Caco-2 (cell line): ENCODE measurements around the gene ANP32A. TPM values are rescaled to one million over a fixed set of nuclear protein-coding genes. Genes with fewer than 3 reads are reported as not detected.

ENCODE experiments used
- BruUV-seq: library from RNA; stranded (reverse); fragments of 400-500 nt; replicated peaks from 2 replicates; lab custom pipeline; 2021; lab: Mats Ljungman, UMichigan
- CTCF ChIA-PET: fragments of 300-600 bp; sonication (Branson Sonifier 250); formaldehyde crosslinking; loops from one replicate; lab custom pipeline; 2022; ENCODE audit warnings: antibody characterized with exemption; lab: Charles Lee
- POLR2A ChIA-PET: fragments of 300-600 bp; sonication (Branson Sonifier 250); formaldehyde crosslinking; loops from one replicate; lab custom pipeline; 2022; ENCODE audit warnings: antibody characterized with exemption; lab: Charles Lee
- DNase-seq, 2 experiments: peaks; one replicate each; pipeline versions ENCODE4 v3.0.0 to v3.0.0-alpha.2; 2020 to 2022
- H3K27me3 ChIP-seq: replicated peaks from 2 replicates; pipeline ENCODE4 v1.6.0; 2011; ENCODE audit warnings: low read length; ENCODE audit not compliant: control insufficient read depth, insufficient read depth
- H3K36me3 ChIP-seq: 2 replicates; pipeline ENCODE4 v1.5.1; 2011; ENCODE audit warnings: low read length; ENCODE audit not compliant: control insufficient read depth, insufficient read depth
- H3K4me1 ChIP-seq: fragments of 250-450 bp; sonication (Bioruptor Pico); 2 replicates; pipeline ENCODE4 v1.5.1; 2020; ENCODE audit warnings: mild to moderate bottlenecking
- H3K4me3 ChIP-seq: 2 replicates; pipeline ENCODE4 v1.5.1; 2011; ENCODE audit warnings: low read depth, mild to moderate bottlenecking, control low read depth, low read length
- H3K9me3 ChIP-seq: fragments of 250-450 bp; sonication (Bioruptor Pico); 2 replicates; pipeline ENCODE4 v1.5.1; 2020; ENCODE audit warnings: mild to moderate bottlenecking, moderate library complexity
- H3K27ac Mint-ChIP-seq: one replicate; pipeline ENCODE4 v1.8.0; 2022; ENCODE audit warnings: mixed read lengths; ENCODE audit not compliant: unreplicated experiment
- H3K27me3 Mint-ChIP-seq: one replicate; pipeline ENCODE4 v1.8.0; 2022; ENCODE audit warnings: mixed read lengths; ENCODE audit not compliant: insufficient read depth, unreplicated experiment
- H3K36me3 Mint-ChIP-seq: one replicate; pipeline ENCODE4 v1.8.0; 2022; ENCODE audit warnings: mild to moderate bottlenecking, mixed read lengths; ENCODE audit not compliant: insufficient read depth, unreplicated experiment
- H3K4me1 Mint-ChIP-seq: one replicate; pipeline ENCODE4 v1.8.0; 2022; ENCODE audit warnings: low read depth, mixed read lengths; ENCODE audit not compliant: unreplicated experiment
- H3K4me3 Mint-ChIP-seq: one replicate; pipeline ENCODE4 v1.8.0; 2022; ENCODE audit warnings: mild to moderate bottlenecking, moderate library complexity, mixed read lengths; ENCODE audit not compliant: unreplicated experiment
- H3K9me3 Mint-ChIP-seq: one replicate; pipeline ENCODE4 v1.8.0; 2022; ENCODE audit warnings: mixed read lengths; ENCODE audit not compliant: unreplicated experiment
- intact Hi-C: fragments of 100-400 bp; cut with micrococcal nuclease; formaldehyde crosslinking; loops from one replicate; pipeline ENCODE4 v1.10.0; 2022; ENCODE audit not compliant: unreplicated experiment
- total RNA-seq: library from RNA; stranded (reverse); gene quantifications from 2 replicates; pipeline ENCODE4 v1.2.3, GENCODE V29; 2022
- TF ChIP-seq, protein P1 (sequence below), 2 experiments: fragments of 200-600 bp in 1 of 2; IDR thresholded peaks; 1 replicate in 1 of 2; 2 replicates in 1 of 2; pipeline versions ENCODE4 v1.5.1 to v1.8.0; 2011 to 2022; ENCODE audit warnings: antibody characterized with exemption in 1 of 2, control low read depth in 1 of 2, inconsistent platforms in 1 of 2, low read depth in 1 of 2, low read length in 1 of 2, mild to moderate bottlenecking in 1 of 2, moderate library complexity in 1 of 2; ENCODE audit not compliant: insufficient read depth in 1 of 2, severe bottlenecking in 1 of 2, unreplicated experiment in 1 of 2

ANP32A gene
- total RNA-seq, 1 experiment from 2014 or later, result 169 TPM

DNA sequence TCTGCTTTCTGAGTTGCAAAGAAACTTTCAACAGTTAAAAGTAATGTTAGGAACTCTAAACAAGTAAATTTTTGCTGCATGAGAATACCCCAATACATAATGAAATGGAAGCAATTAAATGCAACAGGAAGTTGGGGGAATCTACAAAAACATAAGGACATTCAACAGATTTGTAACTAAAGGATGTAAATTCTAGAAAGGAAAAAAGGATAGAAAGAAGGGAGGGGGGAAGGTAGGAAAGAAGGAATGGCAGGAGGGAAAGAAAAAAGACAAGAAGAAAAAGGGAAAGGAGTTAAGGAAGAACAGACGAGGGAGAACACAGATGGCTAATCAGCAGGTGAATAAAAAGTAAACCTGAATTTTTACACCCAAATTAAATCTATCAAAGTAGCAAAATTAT lies 22.3 kb upstream of the ANP32A start:
- Histone ChIP-seq H3K27me3 (peaks cover 1% of the 10 kb centered on the region; the same call in 1 of the 2 replicates), H3K4me3 (no peak overlapping the region), H3K4me1 (no peaks in the 10 kb centered on the region), H3K36me3 (no peaks in the 10 kb centered on the region), H3K9me3 (peaks cover under 1% of the 10 kb centered on the region; the same call in 1 of the 2 replicates)
- Mint-ChIP-seq H3K27me3 (peaks cover 17% of the 10 kb centered on the region), H3K9me3 (no peaks in the 10 kb centered on the region), H3K27ac (no peak overlapping the region), H3K36me3 (no peaks in the 10 kb centered on the region), H3K4me1 (no peaks in the 10 kb centered on the region), H3K4me3 (no peak overlapping the region)
- CTCF ChIA-PET, result no interaction called here
- POLR2A ChIA-PET, result no interaction called here
- TF ChIP-seq, protein P1, sequence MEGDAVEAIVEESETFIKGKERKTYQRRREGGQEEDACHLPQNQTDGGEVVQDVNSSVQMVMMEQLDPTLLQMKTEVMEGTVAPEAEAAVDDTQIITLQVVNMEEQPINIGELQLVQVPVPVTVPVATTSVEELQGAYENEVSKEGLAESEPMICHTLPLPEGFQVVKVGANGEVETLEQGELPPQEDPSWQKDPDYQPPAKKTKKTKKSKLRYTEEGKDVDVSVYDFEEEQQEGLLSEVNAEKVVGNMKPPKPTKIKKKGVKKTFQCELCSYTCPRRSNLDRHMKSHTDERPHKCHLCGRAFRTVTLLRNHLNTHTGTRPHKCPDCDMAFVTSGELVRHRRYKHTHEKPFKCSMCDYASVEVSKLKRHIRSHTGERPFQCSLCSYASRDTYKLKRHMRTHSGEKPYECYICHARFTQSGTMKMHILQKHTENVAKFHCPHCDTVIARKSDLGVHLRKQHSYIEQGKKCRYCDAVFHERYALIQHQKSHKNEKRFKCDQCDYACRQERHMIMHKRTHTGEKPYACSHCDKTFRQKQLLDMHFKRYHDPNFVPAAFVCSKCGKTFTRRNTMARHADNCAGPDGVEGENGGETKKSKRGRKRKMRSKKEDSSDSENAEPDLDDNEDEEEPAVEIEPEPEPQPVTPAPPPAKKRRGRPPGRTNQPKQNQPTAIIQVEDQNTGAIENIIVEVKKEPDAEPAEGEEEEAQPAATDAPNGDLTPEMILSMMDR (IDR thresholded peaks at IDR 0.05; ENCODE audit: insufficient read depth in 1 of 2, low read depth in 1 of 2, low read length in 1 of 2, severe bottlenecking in 1 of 2, unreplicated experiment in 1 of 2), result no peak
- no peak for DNase-seq
- BruUV-seq, result no TSS peak
- intact Hi-C loops, result no loop called here

DNA sequence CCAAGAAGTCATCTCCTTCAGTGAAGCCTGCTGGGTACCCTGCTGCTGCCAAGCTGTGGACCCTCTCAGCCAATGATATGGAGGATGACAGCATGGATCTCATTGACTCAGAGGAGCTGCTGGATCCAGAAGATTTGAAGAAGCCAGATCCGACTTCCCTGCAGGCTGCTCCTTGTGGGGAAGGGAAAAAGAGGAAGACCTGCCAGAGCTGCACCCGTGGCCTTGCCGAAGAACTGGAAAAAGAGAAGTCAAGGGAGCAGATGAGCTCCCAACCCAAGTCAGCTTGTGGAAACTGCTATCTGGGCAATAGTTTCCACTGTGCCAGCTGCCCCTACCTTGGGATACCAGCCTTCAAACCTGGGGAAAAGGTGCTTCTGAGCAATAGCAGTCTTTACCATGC lies 13.7 kb upstream of the ANP32A start:
- no TSS peak for BruUV-seq
- Mint-ChIP-seq H3K36me3 (no peaks in the 10 kb centered on the region), H3K27ac (no peak overlapping the region), H3K4me3 (no peak overlapping the region), H3K4me1 (no peaks in the 10 kb centered on the region), H3K9me3 (peaks cover 13% of the 10 kb centered on the region), H3K27me3 (peaks cover 7% of the 10 kb centered on the region)
- CTCF ChIA-PET, result interaction anchor here (0.6 to 1.0 kb wide), 3 partner anchors 41 to 157 kb away, joined by 3 read pairs; no protein-coding TSS in a partner anchor
- intact Hi-C loops, result no loop called here
- Histone ChIP-seq H3K4me1 (no peaks in the 10 kb centered on the region), H3K36me3 (no peaks in the 10 kb centered on the region), H3K4me3 (no peak overlapping the region), H3K9me3 (peaks cover 15% of the 10 kb centered on the region; the same call in 1 of the 2 replicates), H3K27me3 (no peaks in the 10 kb centered on the region; the same call in 1 of the 2 replicates)
- POLR2A ChIA-PET, result no interaction called here
- no peak for DNase-seq
- TF ChIP-seq, protein P1 (IDR thresholded peaks at IDR 0.05; ENCODE audit: insufficient read depth in 1 of 2, low read depth in 1 of 2, low read length in 1 of 2, severe bottlenecking in 1 of 2, unreplicated experiment in 1 of 2), result no peak

DNA sequence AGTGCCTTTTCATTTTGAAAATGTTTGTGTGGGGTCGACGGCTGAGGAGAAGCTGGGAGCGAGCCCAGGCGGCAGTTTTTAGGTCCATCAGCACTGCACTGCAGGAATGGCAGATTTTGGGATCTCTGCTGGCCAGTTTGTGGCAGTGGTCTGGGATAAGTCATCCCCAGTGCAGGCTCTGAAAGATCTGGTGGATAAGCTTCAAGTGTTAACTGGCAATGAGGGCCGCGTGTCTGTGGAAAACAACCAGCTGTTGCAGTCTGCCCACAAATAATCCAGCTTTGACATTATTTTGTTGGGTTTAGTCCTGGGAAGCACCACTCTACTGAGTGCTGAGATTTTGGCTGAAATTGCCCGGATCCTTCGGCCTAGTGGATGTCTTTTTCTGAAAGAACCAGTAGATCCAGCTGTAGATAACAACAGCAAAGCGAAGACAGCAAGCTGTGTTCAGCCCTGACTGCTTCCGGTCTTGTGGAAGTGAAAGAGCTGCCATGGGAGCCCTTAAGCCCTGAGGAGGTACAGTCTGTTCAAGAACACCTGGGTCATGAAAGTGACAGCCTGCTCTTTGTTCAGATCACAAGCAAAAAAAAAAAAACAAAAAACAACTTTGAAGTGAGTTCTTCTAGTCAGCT lies 13.1 kb upstream of the ANP32A start:
- Mint-ChIP-seq H3K9me3 (peaks cover 13% of the 10 kb centered on the region), H3K36me3 (no peaks in the 10 kb centered on the region), H3K4me3 (no peak overlapping the region), H3K27me3 (peaks cover 7% of the 10 kb centered on the region), H3K4me1 (no peaks in the 10 kb centered on the region), H3K27ac (no peak overlapping the region)
- intact Hi-C loops, result no loop called here
- no peaks in the 10 kb centered on the region; the same call in 1 of the 2 replicates for H3K27me3 ChIP-seq
- peaks cover 15% of the 10 kb centered on the region; the same call in 1 of the 2 replicates for H3K9me3 ChIP-seq
- H3K4me3 ChIP-seq, result no peak overlapping the region
- no peak for DNase-seq
- ChIA-PET POLR2A (no interaction called here), CTCF (interaction anchor here (0.6 kb wide), 2 partner anchors 45 to 156 kb away, joined by 3 read pairs; no protein-coding TSS in a partner anchor)
- BruUV-seq, result no TSS peak
- TF ChIP-seq, protein P1 (IDR thresholded peaks at IDR 0.05; ENCODE audit: insufficient read depth in 1 of 2, low read depth in 1 of 2, low read length in 1 of 2, severe bottlenecking in 1 of 2, unreplicated experiment in 1 of 2), result no peak
- H3K36me3 ChIP-seq, result no peaks in the 10 kb centered on the region
- H3K4me1 ChIP-seq, result no peaks in the 10 kb centered on the region
